Transverse colon (tissue), 4 donors: ENCODE data around the gene SLC24A4. TPM values are rescaled to one million over a fixed set of nuclear protein-coding genes. Genes with fewer than 3 reads are reported as not detected.
A peak's percentile ranks its signal among the peaks of the same experiment; 100 is the strongest.
"Not testable (repeated sequence)": the region's sequence is repeated elsewhere in the genome, so short reads cannot be mapped to it uniquely, and the experiment has no call there.

ENCODE experiments used
- DNase-seq: peaks from one replicate; pipeline ENCODE4 v3.0.0-alpha.2; 2019
- H3K27ac ChIP-seq, 4 donors: fragments of 200-600 bp; sonication (generic); 2 replicates each; pipeline ENCODE4 v1.5.1; 2016 to 2018; ENCODE audit warnings: inconsistent platforms in 4 of 4
- H3K27me3 ChIP-seq: fragments of 200-600 bp; sonication (generic); 2 replicates; pipeline ENCODE4 v1.5.1; 2017; ENCODE audit warnings: inconsistent platforms
- H3K36me3 ChIP-seq, 4 donors: fragments of 200-600 bp; sonication (generic); 2 replicates each; pipeline ENCODE4 v1.5.1; 2017 to 2019; ENCODE audit warnings: inconsistent platforms in 4 of 4
- H3K4me1 ChIP-seq, 4 donors: fragments of 200-600 bp; sonication (generic); 2 replicates each; pipeline ENCODE4 v1.5.1; 2017 to 2020; ENCODE audit warnings: inconsistent platforms in 4 of 4
- H3K4me3 ChIP-seq, 4 donors: fragments of 200-600 bp; sonication (generic); 1 replicate in 1 of 4; 2 replicates in 3 of 4; pipeline versions ENCODE4 v1.5.1 to v1.6.1; 2017 to 2019; ENCODE audit warnings: inconsistent platforms in 4 of 4
- H3K9me3 ChIP-seq, 2 donors: fragments of 200-600 bp; sonication (generic); 2 replicates each; pipeline ENCODE4 v1.5.1; 2017 to 2019; ENCODE audit warnings: inconsistent platforms in 2 of 2
- CTCF ChIP-seq, 5 experiments: fragments of 200-600 bp in 3 of 5; fragments of 450-650 bp in 2 of 5; sonication (generic) in 3 of 5; IDR thresholded peaks; 1 replicate in 2 of 5; 2 replicates in 3 of 5; pipeline ENCODE4 v1.5.1; 2016 to 2017; ENCODE audit warnings: antibody characterized with exemption in 5 of 5, inconsistent platforms in 3 of 5, mild to moderate bottlenecking in 2 of 5, moderate library complexity in 1 of 5
- EP300 ChIP-seq: sonication (generic); formaldehyde crosslinking; IDR thresholded peaks from one replicate; pipeline ENCODE4 v1.6.1; 2017; ENCODE audit warnings: antibody characterized with exemption, low read depth
- POLR2A ChIP-seq: fragments of 450-650 bp; IDR thresholded peaks from one replicate; pipeline ENCODE4 v1.6.1; 2016; ENCODE audit warnings: antibody characterized with exemption, mild to moderate bottlenecking, moderate library complexity
- POLR2AphosphoS5 ChIP-seq, 3 donors: sonication (generic); formaldehyde crosslinking; IDR thresholded peaks; one replicate each; pipeline ENCODE4 v1.6.1; 2016; ENCODE audit warnings: antibody characterized with exemption in 3 of 3
- WGBS, 2 donors: methylation state at CpG; one replicate each; pipeline ENCODE4 v1.1.5; 2018; ENCODE audit warnings: low coverage in 1 of 2; 5-methylcytosine and 5-hydroxymethylcytosine counted together
- in situ Hi-C, 4 donors: fragments of 200-750 bp; cut with MboI; loops; one replicate each; pipeline versions ENCODE4 v1.15.0 to v1.15.1; 2017; ENCODE audit warnings: low sequenced_read_pairs in 3 of 4, low pct_ligation_motif_present in 1 of 4, low pct_unique_long_range_greater_than_20kb in 1 of 4
- intact Hi-C: fragments of 100-400 bp; cut with DNase I; formaldehyde crosslinking; loops from one replicate; pipeline ENCODE4 v1.15.1; 2023; ENCODE audit warnings: low total_unique reads
- total RNA-seq, 4 donors: library from RNA; depleted of rRNA; stranded (reverse); fragments of >200 nt; gene quantifications; one replicate each; pipeline ENCODE4 v1.1.0, GENCODE V29; 2016

SLC24A4 gene
- total RNA-seq, 4 donors from 2014 or later: 0.27 to 0.48 TPM; not detected in 2

DNA sequence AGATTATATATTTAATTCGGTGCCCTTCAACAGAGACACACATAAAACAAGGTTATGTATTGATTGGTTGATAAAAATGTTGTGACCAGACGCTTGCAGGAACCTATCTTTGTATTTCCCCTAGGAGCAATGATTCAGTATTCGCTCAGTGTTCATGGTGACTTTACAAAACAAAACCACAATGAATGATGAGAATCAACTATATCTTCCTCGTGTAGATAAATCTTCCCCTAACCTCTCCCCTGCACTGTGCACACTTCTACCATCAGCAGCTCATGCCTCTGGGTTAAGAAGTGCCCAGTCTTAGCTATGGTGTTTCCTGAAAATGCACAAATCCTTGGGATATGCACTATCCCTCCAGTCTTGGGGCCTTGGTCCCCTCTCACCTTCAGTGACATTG, 206.9 kb downstream of the SLC24A4 start:
- DNase-seq: no peak
- Histone ChIP-seq H3K4me1 (peaks cover 14 to 53% (median 33%) of the 10 kb centered on the region in 4 donors), H3K27ac (peak overlapping the region in 1 of 4 donors; percentile 31), H3K36me3 (no peaks in the 10 kb centered on the region), H3K4me3 (no peak overlapping the region), H3K9me3 (no peaks in the 10 kb centered on the region), H3K27me3 (no peaks in the 10 kb centered on the region)
- 71 to 86% methylated on average over 3 to 4 of the region's 4 CpGs for WGBS, 2 donors
- in situ Hi-C loops (no loop called here), intact Hi-C loops (no loop called here)
- TF ChIP-seq CTCF (IDR thresholded peaks at IDR 0.05) (no peak), EP300 (no peak), POLR2AphosphoS5 (IDR thresholded peaks at IDR 0.05) (no peak), POLR2A (no peak)

- Histone ChIP-seq H3K9me3 (no peaks in the 10 kb centered on the region), H3K4me3 (no peak overlapping the region), H3K4me1 (peaks cover 16 to 51% (median 37%) of the 10 kb centered on the region in 4 donors), H3K36me3 (no peaks in the 10 kb centered on the region), H3K27me3 (no peaks in the 10 kb centered on the region), H3K27ac (peak overlapping the region in 2 of 4 donors; percentile 21 to 60)
- intact Hi-C loops (no loop called here), in situ Hi-C loops (no loop called here)
- 82 to 83% methylated on average over 11 to 16 of the region's 16 CpGs for WGBS, 2 donors
- no peak for TF ChIP-seq POLR2A
- TF ChIP-seq EP300: no peak
- TF ChIP-seq POLR2AphosphoS5 (IDR thresholded peaks at IDR 0.05): no peak
- no peak for TF ChIP-seq CTCF (IDR thresholded peaks at IDR 0.05)
- no peak for DNase-seq
Measured at GRCh38 chr14:92531106-92531873, 208.3 kb downstream of the SLC24A4 start.

- Histone ChIP-seq H3K27ac (peak overlapping the region; percentile 16 to 60 (median 30)), H3K36me3 (no peaks in the 10 kb centered on the region), H3K9me3 (no peaks in the 10 kb centered on the region), H3K4me3 (no peak overlapping the region), H3K4me1 (peaks cover 16 to 56% (median 38%) of the 10 kb centered on the region in 4 donors), H3K27me3 (no peaks in the 10 kb centered on the region)
- no peak for DNase-seq
- intact Hi-C loops (no loop called here), in situ Hi-C loops (no loop called here)
- WGBS, 2 donors: 42 to 45% methylated on average over 1 to 10 of the region's 10 CpGs
- TF ChIP-seq POLR2AphosphoS5 (IDR thresholded peaks at IDR 0.05) (no peak), EP300 (no peak)
Measured at GRCh38 chr14:92532490-92533163, 209.7 kb downstream of the SLC24A4 start.

DNA sequence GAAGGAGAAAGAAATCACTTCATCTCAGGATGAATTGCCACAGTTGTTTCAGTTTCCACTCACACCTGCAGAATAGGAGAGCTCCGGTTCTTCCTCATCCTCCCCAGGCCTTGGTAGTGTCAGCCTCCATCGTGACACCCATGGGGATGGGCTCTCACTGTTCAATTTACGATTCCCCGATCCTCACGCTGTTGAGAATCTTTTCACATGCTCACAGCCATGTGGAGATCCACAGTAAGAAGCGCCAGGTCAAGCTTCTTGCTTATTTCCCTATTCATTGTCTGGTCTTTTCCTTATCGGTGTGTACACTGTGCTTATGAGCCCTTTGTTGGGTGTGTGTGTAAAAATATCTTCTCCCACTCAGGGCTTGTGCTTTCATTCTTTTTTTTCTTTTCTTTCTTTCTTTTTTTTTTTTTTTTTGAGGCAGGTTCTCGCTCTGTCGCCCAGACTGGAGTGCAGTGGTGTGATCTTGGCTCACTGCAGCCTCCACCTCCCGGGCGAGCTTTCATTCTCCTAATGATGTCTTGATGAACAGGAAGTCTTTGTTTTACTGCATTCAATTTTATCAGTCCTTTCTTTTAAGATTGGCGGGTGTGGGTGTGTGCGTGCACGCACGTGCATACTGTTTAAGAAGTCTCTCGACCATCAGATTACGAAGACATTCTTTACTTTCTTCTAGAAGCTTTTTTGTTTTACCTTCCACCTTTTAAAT, 212.1 kb downstream of the SLC24A4 start:
- Histone ChIP-seq H3K27ac (peak overlapping the region; percentile 51 to 69 (median 60)), H3K9me3 (no peaks in the 10 kb centered on the region), H3K4me1 (peaks cover 30 to 67% (median 50%) of the 10 kb centered on the region in 4 donors), H3K27me3 (no peaks in the 10 kb centered on the region), H3K36me3 (no peaks in the 10 kb centered on the region), H3K4me3 (peak overlapping the region in 1 of 4 donors; percentile 9)
- no peak for TF ChIP-seq CTCF (IDR thresholded peaks at IDR 0.05)
- TF ChIP-seq EP300: no peak
- no peak for TF ChIP-seq POLR2AphosphoS5 (IDR thresholded peaks at IDR 0.05)
- TF ChIP-seq POLR2A: no peak
- WGBS, 2 donors: 28 to 50% methylated on average over 13 to 17 of the region's 17 CpGs
- peak; percentile 48 for DNase-seq
- intact Hi-C loops: no loop called here
- in situ Hi-C loops: no loop called here

- H3K27me3 ChIP-seq, H3K4me3 ChIP-seq, intact Hi-C loops, DNase-seq, H3K36me3 ChIP-seq, H3K9me3 ChIP-seq, in situ Hi-C loops: not testable (repeated sequence)
- 70 to 100% methylated on average over 1 to 8 of the region's 8 CpGs for WGBS, 2 donors
- Histone ChIP-seq H3K4me1 (peaks cover 35 to 73% (median 60%) of the 10 kb centered on the region in 4 donors), H3K27ac (peak overlapping the region in 2 of 4 donors; percentile 54 to 69)
Measured at GRCh38 chr14:92536231-92536630, 213.3 kb downstream of the SLC24A4 start.
